GM19193 (cell line): ENCODE data around the gene MIF.

Source experiments
- POLR2A ChIP-seq: IDR thresholded peaks from 4 replicates; pipeline ENCODE4 v1.6.1; 2011; ENCODE audit not compliant: insufficient read depth, insufficient read length; ENCODE audit errors: extremely low read depth

MIF gene

DNA sequence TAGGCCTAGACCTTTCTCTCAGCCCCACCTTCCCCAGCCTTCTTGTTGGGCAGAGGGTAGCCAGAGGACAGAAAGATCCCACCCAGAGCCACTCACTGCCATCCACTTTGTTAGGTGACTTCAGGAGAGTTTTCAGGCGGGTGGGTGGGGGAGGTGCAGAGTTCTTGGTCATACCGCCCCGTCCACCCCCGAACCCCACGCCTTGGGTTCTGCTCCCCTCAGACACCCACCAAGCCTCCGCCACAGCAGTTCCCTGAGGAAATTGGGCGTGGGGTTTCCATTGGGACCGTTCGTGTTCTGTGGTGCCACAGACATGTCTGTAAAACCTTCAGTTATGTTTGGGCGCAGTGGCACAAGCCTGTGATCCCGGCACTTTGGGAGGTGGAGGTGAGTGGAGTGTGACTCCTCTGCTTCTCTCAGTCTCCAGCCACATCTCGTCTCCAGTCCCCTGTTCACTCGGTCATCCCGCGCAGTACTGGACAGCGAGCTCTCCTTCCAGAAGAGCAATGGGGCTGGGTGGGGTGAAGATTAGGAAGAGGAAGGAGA is 1.5 kb downstream of the MIF start:
- no peak for TF ChIP-seq POLR2A

DNA sequence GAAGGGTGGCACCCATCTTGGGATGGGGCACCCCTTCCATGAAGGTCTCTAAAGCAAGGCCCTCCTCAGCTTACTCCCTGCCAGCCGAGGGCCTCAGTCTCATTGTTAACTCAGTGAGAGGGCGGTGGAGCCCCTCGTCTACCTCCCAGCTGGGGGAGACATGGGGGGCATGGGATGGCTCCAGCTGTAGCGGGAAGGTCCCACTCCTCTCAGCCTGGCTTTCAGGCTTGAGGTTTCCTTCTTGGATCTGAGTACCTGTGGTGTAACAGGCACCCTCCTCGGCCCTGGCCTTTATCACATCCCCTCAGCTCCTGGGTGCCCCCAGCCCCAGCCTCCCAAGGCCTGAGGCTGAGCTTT is 2.0 kb downstream of the MIF start:
- no peak for TF ChIP-seq POLR2A

- no peak for TF ChIP-seq POLR2A
Measured at GRCh38 chr22:23896523-23897186, 2.5 kb downstream of the MIF start.

DNA sequence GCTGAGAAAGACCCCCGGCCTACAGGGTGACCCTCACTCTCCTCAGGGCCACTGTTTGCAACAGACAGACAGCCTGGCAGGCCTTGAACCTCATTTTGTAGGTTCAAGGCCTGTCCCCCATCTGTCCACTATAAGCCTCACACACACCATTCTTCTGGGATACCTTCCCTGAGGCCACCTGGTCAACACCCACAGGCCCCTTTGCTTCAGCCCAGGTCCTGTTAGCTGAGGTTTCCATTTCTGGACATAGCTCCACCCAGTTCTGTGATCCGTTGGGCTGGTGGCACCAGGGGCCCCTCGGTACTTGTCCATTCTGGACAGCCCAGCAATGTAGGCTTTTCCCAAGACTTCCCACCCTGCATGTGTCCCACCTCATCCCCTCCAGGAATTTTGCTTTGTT is 3.1 kb downstream of the MIF start:
- peak; percentile 14 for TF ChIP-seq POLR2A

GRCh38 chr22:23898006-23898974 is 4.1 kb downstream of the MIF start:
- TF ChIP-seq POLR2A: no peak

- TF ChIP-seq POLR2A: no peak
Measured at GRCh38 chr22:23899042-23899745, 5.0 kb downstream of the MIF start.

- no peak for TF ChIP-seq POLR2A
Measured at GRCh38 chr22:23901600-23901999, 7.4 kb downstream of the MIF start.

- TF ChIP-seq POLR2A: no peak
Measured at GRCh38 chr22:23903328-23903971, 9.3 kb downstream of the MIF start.

DNA sequence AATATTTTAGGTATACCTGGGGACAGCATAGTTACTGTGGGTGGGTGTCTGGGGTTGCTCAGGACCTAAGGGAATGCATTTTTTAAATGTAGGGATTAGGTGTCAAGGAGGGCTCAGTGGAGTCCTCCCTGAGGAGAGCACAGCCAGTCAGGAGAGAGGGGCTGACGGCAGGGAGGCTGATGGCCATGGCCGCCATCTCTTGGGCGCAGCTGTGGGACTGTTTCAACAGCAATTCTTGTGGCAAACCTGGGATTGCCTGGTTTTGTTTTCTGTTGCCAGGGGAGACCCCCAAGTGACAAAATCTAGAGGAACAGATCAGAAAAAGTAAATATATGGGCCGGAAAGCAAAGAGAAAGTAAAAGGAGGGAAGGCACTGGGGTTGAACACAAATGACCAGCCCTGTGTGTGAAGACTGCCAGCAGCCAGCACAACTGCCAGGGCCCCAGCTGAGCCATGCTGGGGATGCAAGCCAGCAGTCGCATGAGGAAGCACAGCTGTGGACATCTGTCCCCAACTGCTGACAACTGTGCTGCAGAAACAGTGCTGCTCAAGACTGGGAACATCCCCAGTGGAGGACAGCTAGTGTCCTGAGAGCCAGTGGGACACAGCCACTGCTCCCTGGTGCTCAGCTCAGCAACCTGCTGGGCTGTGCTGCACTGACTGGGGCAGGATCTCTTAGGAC is 10.5 kb downstream of the MIF start:
- no peak for TF ChIP-seq POLR2A

GRCh38 chr22:23906641-23907040 is 12.5 kb downstream of the MIF start:
- TF ChIP-seq POLR2A: no peak

- TF ChIP-seq POLR2A: no peak
Measured at GRCh38 chr22:23908587-23909205, 14.5 kb downstream of the MIF start.

DNA sequence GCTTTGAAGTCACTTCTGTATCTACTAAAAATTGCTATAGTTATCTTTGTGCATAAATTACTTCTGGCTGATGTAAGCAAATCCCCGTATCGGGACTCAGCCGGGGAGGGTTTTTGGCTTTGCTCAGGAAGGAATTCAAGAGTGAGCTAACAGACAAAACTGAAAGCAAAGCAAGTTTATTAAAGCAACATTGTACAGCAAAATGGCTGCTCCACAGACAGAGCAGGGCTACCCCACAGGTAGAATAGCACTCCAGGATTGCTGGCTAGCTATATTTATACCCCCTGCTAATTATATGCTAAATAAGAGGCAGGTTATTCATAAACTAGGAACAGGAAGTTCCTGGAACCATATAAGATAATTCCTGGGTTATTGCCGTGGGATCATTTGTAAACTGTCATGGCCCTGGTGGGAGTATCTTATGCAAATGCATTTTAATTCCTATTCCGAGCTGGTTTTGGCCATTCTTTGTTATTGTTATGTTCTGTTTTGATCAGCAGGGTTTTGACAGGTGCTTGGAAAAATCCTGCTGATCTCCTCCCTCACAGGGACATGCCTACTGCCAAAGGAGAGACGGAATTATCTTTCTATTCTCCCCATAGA is 15.2 kb downstream of the MIF start:
- no peak for TF ChIP-seq POLR2A

DNA sequence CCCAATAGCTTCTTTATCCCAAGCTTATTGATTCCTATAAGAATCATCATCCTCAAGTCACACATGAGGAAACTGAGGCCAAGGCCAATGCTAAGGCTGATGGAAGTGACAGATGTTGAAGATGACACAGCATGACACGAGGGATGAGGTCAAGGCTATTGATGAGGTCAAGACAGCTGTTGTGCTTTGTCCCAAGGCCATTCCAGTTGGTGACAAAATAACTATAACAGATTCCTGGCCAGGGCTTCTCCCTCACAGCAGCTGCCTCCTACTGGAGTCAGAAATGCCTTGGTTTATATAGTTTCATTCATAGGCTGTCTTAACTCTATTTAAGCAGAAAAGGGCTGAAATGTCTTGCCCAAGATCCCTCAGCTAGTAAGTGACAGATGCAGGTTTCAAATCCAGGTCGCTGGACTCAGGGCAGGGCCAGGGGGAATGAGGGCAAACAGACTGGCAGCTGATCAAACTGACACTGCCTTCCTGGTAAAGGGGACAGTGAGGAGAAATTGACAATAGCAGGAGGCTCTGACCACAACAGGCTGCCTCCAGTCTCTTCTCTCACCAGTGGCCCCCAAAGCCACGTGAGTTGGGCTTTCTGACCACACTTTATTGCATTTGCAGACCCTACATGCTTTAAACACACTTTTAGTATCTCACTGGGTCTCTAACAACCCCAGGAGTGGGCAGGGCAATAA is 16.5 kb downstream of the MIF start:
- TF ChIP-seq POLR2A: no peak
